ENCODE data around the gene SH3BP5L. TPM values are rescaled to one million over a fixed set of nuclear protein-coding genes. Genes with fewer than 3 reads are reported as not detected.

Gene SH3BP5L
- total and polyA plus RNA-seq, 2 of the 13 experiments (the other 11 are each of a cell fraction or from before 2014, with no cell fraction given), result 10.3 to 14.9 TPM

GRCh38 chr1:248858891-248859889, 33.5 kb upstream of the SH3BP5L start, which contains the start of gene ZNF692 (continued):
- TF ChIP-seq ZHX1 (CRISPR knock-in tag; IDR thresholded peaks at IDR 0.05; ENCODE audit: low read depth) (no peak; the same call in 1 of the 2 replicates), ARID3A (IDR thresholded peaks at IDR 0.05; ENCODE audit: low read depth, low read length) (no peak), DBP (CRISPR knock-in tag; IDR thresholded peaks at IDR 0.05; ENCODE audit: not compliant biosample characterization) (no peak), RBFOX2 (IDR thresholded peaks at IDR 0.05; ENCODE audit: low read depth, low read length) (peak; percentile 95), ATF4 (CRISPR knock-in tag; IDR thresholded peaks at IDR 0.05) (no peak), GFI1 (CRISPR knock-in tag; IDR thresholded peaks at IDR 0.05; ENCODE audit: borderline replicate concordance) (no peak), ZNF513 (CRISPR knock-in tag; conservative IDR thresholded peaks at IDR 0.05) (no peak), ARHGAP35 (CRISPR knock-in tag; IDR thresholded peaks at IDR 0.05; ENCODE audit: borderline replicate concordance) (no peak), RARA (CRISPR knock-in tag; IDR thresholded peaks at IDR 0.05) (no peak), SYNCRIP (IDR thresholded peaks at IDR 0.05; ENCODE audit: insufficient read depth, low read depth, low read length) (no peak), KLF15 (CRISPR knock-in tag; IDR thresholded peaks at IDR 0.05; ENCODE audit: borderline replicate concordance) (no peak), AHDC1 (CRISPR knock-in tag; IDR thresholded peaks at IDR 0.05; ENCODE audit: borderline replicate concordance) (0 out of 2 replicates have a peak, but pooled peaks have one; percentile 55)
